Medulla oblongata (tissue), 1 donor: Measurements from ENCODE around the gene RHOT2.
A peak's percentile ranks its signal among the peaks of the same experiment; 100 is the strongest.
"Not testable (repeated sequence)": the region's sequence is repeated elsewhere in the genome, so short reads cannot be mapped to it uniquely, and the experiment has no call there.

Experiments
- DNase-seq: peaks from one replicate; pipeline ENCODE4 v3.0.0-alpha.2; 2015; ENCODE audit errors: extremely low spot score

Gene RHOT2

GRCh38 chr16:695355-696089 is 27.6 kb downstream of the RHOT2 start:
- DNase-seq = no peak

GRCh38 chr16:698911-699671 is 31.2 kb downstream of the RHOT2 start:
- DNase-seq = no peak

DNA sequence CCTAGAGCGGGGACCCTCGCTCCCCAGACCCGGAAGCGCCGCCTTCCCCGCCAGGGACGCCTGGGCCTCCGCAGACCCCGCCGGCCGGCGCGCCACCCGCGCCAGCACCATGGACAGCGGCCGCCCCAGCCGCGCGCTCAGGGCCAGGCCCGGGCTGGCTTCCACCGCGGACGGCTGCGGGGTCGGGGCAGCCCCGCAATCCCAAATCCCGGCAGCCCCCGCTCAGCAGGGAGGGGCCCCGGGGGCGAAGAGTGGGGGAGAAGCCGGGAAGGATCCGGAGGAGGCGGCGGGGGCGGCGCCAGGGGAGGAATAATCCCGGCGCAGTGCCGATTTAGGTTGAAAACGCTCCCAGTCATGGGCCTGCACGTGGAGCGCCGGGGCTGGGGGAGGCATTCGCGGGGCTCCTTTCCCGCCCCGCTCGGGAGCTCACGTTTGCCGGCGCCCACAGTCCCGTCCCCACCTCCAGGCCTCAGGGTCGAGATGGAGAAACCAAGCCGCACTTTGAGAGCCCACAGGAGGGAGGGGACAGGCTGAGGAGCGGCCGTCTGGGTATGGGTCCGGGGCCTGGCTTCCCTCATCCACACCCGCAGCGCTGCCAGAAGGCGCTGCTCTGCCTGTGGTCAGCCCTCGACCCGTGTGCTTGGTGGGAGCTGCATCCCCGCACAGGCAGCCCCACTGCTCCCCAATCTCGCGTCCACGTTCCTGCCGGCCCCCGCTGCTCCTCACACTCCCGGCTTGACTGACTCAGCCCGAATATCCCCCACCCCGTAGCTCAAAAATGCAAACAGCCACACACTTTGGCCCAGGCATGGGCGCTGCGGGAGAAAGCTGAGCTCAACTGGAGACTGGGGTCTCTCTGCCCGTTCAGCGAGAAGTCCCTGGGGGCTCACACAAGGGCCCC is 33.0 kb downstream of the RHOT2 start:
- DNase-seq = no peak

DNA sequence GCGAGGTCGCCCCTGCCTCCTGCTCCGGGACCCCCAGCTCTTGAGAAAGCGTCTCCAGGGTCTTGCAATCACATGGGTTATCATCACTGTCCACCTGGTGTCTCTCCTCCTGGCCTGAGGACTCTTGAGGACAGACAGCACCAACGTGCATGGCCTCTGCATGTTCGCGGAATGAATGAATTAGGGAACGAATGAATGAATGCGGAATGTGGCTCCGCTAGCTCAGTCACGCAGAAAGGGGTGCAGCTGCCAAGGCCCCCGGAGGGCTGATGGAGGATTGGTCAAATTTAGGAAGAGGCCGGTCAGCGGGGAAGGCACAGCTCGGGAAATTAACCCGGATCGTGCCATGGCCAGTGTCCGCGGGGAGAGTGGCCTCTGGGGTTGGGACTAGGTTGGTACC is 34.4 kb downstream of the RHOT2 start:
- no peak for DNase-seq

DNA sequence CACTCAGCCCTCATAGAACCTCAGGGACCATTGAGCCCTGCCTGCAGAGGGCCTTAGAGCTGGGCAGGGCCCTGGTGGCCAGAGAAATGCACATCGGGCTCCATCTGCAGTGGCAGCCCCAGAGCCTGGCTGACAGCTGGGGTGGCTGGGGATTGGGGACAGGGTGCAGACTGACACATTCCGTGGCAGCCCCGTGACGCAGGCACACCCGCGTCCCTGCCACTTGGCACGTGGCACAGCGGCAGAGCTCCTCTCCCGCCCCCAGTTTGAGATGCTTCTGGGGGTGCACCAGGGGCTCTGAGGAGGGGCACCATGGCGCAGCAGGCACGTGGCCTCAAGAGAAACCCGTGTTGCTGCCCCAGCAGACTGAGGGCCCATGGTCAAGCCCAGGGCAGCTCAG is 35.5 kb downstream of the RHOT2 start:
- DNase-seq = no peak

- no peak for DNase-seq
Observed at GRCh38 chr16:704047-704446, 36.1 kb downstream of the RHOT2 start.

GRCh38 chr16:704552-705380 is 36.8 kb downstream of the RHOT2 start:
- DNase-seq = no peak

GRCh38 chr16:705431-706188 is 37.7 kb downstream of the RHOT2 start, which contains the start of gene FBXL16:
Gene FBXL16 (minus strand): TSS chr16:705801. CDS start chr16:697405, 8,396 bp downstream.
- peak; percentile 59 for DNase-seq

- no peak for DNase-seq
Observed at GRCh38 chr16:706189-707061, 38.5 kb downstream of the RHOT2 start.

DNA sequence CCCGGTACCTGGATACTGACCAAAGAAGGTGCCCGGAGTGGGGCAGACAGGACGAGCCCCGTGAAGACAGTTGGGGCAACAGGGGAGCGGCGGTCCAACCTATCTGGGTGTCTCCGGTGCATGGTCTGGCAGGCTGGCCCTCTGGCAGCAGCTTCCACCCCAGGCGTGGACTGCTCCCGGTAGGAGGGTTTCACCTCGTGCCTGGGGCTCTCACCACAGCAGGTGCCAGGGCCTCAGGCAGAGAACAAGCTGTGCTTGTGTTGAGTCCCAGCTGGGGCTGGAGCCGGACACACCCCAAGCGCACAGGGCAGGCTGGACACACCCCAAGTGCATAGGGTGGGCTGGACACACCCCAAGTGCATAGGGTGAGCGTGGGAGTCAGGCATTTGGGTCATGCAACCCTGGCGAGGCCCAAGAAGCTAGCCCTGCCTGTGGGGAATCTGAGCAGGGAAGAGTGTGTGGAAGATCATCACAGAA is 39.2 kb downstream of the RHOT2 start:
- no peak for DNase-seq

DNA sequence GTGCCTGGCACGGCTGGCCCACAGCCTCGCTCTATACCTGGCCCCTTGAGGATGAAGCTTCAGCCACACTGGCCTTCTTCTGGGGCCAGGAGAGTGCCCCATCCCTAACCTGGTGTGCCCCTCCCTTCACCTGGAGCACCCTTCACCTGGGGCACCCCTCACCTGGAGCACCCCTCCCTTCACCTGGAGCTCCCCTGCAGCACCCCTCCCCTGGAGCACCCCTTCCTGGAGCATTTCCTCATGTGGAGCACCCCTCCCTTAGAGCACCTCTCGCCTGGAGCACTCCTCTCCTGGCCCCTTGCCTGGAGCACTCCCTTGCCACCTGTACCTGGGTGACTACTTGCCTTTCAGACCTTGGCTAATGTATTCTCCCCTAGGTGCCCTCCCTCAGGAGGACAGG is 40.1 kb downstream of the RHOT2 start:
- DNase-seq = no peak

DNA sequence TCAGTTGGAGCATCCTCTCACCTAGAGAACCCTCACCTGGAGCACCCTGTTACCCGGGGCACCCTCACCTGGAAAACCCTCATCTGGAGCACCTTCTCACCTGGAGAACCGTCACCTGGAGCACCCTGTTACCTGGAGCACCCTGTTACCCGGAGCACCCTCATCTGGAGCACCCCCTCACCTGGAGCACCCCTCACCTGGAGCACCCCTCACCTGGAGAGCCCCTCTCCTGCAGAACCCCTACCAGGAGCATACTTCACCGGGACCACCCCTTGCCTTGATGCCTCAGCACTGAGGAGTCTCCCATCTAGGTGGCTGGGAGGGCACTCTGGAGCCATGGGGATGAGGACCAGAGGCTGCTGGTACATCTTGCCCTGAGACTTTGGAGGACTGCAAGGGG is 41.0 kb downstream of the RHOT2 start:
- no peak for DNase-seq

GRCh38 chr16:709566-710499 is 41.9 kb downstream of the RHOT2 start:
- DNase-seq = peak; percentile 90

- no peak for DNase-seq
Observed at GRCh38 chr16:710500-711075, 42.7 kb downstream of the RHOT2 start.

- no peak for DNase-seq
Observed at GRCh38 chr16:711084-711483, 43.2 kb downstream of the RHOT2 start.

DNA sequence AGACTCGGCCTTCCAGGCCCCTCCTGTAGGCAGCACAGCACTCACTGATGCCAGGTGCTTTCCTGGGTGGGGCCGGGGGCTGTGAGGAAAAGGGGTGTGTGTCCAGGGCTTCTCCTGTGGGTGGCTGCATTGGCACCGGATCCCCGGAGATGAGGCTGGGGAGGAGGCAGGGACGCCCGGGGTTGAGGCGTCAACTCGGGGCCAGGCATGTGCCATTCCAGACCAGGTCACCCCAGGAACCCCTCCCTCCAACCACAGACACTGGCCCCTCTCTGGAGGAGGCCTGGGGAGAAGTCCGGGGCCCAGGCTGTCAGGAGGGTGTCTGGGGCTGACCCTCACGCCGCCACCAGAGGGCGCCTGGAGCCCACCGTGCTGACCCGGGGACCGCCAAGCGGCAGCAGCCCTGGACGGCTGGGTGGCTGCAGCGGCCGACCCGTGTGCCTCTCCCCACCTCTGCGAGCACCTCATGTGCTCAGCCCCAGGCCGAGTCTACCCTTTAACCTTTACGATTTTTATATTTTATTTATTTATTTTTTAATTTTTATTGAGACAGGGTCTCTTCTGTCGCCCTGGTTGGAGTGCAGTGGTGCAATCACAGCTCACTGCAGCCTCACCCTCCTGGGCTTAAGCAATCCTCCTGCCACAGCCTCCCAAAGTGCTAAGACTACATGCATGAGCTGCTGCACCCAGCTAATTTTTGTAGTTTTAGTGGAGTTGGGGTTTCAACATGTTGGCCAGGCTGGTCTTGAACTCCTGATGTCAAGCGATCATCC is 43.8 kb downstream of the RHOT2 start:
- DNase-seq = peak; percentile 77

- DNase-seq = not testable (repeated sequence)
Observed at GRCh38 chr16:712740-713250, 44.9 kb downstream of the RHOT2 start.
